GM19193 (cell line): ENCODE data around the gene ANO9.

Experiments used
- POLR2A ChIP-seq: IDR thresholded peaks from 4 replicates; pipeline ENCODE4 v1.6.1; 2011; ENCODE audit not compliant: insufficient read depth, insufficient read length; ENCODE audit errors: extremely low read depth

The ANO9 gene

DNA sequence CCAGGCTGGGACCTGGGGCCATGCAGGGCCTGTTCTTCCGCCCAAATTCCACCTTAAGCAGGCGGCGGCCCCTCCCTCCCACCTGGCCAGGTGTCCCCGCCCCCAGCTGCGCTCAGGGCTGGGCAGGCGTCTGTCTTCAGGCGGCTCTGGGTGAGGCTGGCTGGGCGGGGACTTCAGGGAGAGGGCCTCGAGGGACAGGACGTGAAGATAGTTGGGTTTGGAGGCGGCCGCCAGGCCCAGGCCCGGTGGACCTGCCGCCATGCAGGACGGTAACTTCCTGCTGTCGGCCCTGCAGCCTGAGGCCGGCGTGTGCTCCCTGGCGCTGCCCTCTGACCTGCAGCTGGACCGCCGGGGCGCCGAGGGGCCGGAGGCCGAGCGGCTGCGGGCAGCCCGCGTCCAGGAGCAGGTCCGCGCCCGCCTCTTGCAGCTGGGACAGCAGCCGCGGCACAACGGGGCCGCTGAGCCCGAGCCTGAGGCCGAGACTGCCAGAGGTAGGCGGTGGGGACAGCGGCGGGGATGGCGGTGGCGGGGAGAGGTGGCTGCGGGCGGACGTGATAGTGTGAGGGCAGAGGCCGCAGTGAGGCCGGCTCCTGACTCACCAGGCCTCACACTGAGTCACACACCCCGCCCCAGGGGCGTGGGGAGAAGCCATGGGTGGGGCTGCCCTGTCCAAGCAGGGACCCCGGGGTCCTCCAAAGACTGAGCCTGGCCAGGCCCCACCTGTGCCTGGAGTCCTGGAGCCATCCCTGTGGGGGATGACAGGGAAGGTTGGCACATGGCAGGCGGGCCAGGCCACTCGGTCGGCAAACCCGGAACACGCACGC is 47.6 kb downstream of the ANO9 start, which contains the start of gene PKP3:
PKP3 (plus strand) TSS at position 176 of the 824 bp plus-strand sequence; CDS start at position 260, 84 bp downstream.
- TF ChIP-seq POLR2A: no peak

DNA sequence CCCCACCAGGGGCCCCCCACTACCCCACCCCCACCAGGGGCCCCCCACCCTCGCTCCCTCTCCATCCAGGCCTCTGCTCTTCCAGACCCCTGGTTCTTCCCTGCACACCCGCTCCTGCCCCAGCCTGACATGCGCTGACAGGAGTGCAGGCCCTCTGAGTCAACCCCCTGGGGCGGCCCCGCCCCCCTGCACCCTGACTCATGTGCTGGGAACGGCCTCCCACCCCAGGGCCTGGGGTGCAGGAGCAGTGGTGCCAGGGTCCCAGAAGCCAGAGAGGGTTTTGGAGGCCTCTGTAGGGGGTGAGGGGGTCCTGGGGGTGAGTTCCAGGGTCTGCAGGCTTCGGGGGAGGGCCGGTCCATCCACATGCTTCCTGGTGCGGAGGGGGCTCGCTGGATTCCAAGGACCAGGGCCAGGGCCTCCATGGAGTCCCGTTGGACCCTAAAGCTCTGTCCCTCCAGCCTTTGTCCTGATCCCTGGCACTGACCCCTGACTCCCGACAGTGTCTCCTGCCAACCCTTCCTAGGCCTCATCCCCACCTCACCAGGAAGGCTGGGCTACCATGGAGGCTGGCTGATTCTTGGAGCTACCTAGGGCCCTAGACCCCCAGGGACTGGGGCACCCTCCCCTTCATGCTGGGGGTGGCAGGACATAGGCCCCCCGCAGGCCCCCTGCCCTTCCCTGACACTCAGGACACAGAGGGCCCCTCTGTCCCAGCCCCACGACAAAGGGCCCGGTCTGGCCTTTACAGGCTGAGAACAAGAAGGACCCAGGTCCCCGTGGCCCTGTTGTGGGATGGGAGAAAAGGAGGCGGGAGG is 48.4 kb downstream of the ANO9 start:
- no peak for TF ChIP-seq POLR2A

DNA sequence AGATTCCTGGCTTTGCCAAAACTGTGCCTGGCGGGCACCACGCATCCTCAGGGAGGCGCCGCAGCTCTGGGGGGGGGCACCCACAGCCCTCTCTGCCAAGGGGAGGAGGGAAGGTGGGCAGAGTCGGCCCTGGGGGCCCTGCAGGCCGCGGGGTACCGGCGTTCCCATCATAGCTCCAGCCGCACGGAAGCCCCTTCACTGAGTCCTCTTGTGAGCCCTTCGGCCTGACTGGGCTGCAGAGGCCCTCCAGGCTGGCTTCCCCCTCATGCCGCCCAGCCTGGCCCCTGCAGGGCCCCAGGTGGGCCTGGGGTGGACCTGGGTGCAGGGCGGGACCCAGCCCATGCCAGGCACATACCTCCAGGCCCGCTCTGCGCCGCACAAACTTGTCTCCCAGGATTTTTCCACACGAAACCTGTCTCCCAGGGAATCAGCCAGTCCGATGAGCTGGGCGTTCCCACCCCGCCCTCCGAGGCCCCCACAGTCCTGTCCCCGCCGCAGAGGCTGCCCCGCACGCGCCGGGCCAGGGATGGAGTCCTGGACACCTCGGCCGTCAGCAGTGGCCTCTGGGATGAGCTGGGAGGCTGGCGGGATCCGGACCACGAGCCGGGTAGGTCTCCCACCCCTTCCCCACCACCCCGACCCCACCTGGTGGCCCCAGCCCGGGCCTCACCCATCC is 49.6 kb downstream of the ANO9 start:
- no peak for TF ChIP-seq POLR2A

DNA sequence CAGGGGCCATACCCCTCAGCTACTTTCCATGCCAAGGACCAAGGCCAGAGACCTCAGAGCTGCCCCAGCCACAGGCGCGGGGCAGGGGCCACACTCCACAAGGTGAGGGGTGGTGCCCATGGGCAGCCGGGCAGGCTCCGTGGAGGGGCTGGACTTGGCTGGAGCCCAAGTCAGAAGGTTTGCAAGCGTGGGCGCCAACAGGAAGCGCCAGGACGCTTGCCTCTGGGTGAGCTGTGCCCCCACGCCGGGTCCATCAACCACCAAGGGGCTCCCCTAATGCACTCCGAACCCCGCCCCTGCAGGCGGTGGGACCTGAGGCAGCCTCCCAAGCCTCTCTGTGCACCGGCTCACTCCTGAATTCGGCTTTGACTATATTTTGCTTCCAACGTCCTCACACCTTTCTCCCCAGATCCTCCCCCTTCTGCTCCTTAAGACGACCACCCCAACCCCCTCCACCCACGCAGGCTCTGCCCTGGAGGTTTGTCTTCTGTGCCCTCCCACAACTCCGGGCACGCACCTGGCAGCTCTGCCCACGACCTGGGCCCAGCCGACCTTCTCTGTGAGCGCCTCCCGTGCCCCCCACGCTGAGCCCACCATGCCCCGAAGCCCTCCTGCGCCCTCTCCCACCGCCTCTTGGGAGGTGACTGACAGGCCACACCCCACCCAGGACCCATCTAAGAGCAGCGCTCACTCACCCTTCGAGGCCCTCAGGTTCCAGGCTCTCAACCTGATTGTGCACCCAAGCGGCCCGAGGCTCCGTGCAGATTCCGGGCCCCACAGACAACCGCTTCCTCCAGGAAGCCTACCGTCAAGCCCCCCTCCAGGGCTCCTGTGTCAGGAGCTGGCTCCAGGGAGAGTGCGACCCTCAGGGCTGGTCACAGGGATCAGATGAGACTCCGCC is 50.4 kb downstream of the ANO9 start:
- no peak for TF ChIP-seq POLR2A

DNA sequence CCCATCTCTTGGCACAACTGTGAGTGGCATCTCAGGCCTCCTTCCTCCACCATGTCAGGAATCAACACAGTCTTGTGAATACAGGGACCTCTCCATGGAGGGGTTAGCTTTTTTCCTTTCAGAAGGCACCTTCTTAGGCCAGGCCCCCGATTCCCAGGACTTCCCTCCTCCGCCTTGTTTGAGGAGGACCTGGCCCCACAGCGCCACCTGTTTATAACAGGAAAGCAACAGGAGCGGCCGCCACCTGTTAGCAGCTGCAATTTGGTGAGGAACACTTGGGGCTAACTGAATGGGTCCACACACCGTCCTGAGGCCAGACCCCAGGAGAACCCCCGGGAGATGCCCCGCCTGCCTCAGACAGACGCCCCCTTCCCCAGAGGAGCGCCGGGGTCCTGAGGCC is 51.6 kb downstream of the ANO9 start:
- TF ChIP-seq POLR2A: no peak

DNA sequence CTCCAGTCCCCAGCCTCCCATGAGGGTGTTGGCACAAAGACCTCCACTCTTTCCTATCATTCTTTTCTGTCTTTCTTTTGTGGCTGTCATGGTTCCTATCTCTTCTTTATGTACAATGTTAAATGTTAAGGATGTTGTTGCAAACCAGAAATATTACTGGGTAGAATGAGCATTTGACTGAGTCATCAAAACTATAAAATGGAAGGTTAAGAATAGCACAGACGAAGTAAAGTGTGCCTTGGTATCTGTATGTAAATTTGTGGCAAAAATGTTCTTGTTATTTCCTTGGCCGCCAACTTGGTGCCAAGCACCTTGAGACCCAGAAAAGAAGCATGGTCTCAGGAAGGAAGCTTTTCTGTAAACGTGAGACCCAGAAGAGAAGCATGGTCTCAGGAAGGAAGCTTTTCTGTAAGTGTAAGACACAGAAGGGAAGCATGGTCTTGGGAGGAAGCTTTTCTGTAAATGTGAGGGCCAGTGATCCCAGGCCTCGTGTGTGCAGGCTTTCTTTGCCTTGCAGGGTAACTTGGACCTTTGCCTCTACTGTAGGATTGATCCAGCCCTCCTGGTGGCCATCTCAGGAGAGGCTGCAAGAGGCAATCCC is 54.5 kb downstream of the ANO9 start:
- TF ChIP-seq POLR2A: no peak

DNA sequence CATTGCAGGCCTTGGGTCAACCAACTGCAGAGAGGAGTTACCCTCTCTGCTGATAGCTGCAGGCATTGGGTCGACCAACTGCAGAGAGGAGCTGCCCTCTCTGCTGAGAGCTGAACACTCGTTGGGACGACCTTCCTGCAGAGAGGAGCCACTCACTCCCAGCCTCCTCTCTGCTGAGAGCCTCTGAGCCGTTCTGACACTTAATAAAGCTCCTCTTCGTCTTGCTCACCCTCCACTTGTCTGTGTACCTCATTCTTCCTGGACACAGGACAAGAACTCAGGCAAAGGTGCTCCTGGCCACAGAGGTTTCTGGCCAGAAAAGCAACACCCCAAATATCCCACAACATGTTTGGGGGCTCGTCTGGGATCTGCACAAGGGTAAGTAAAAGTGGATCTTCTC is 55.3 kb downstream of the ANO9 start:
- no peak for TF ChIP-seq POLR2A

DNA sequence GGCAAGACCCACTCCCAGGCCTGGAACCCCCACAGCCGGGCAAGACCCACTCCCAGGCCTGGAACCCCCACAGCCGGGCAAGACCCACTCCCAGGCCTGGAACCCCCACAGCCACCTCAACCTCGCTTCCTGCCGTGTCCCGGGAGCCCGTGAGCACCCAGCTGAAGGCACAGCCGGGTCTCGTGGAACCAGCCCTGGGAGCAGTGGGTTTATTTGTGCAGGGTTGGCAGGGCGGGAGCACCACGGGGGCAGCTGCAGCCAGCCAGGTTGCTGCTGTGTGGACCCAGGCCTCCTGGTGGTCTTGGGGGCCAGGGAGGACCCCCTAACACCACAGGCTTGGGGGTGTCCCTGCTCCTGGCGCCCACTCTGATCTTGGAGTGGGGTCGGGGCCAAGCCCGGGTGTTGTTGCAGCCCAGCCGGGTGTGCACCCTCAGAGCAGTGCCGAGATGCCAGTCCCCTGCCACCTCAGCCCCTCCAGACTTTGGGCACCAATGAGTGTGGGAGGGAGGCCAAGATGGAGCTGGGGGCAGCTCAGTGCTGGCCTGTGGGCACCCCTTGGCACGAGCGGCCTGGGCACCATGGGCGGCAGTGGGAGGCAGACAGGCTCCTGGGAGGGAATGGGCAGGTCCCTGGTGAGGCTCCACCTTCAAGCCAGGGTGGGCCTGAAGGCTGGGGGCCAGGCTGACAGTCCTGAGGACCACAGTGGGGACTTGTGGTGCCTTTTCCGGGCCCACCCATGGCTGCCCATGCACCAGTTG is 56.0 kb downstream of the ANO9 start:
- no peak for TF ChIP-seq POLR2A

DNA sequence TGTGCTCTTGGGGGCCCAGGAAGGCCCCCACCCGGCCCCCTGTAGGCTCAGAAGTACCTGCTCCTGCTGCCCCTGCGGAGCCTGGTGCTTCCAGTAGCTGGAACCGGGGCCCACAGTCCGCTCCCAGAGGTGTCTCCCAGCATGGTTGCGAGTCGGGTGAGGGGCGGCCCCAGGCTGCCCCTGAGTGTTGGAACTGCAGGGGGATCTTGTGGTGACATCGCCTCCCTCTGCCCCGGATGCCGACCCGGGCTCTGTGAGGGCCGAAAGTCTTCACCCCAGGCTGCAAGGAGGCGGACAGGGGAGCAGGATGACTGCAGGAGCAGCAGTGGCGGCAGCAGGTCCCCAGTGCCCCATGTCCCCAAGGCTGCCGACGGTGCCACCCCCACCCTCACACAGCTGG is 57.3 kb downstream of the ANO9 start:
- TF ChIP-seq POLR2A: no peak

DNA sequence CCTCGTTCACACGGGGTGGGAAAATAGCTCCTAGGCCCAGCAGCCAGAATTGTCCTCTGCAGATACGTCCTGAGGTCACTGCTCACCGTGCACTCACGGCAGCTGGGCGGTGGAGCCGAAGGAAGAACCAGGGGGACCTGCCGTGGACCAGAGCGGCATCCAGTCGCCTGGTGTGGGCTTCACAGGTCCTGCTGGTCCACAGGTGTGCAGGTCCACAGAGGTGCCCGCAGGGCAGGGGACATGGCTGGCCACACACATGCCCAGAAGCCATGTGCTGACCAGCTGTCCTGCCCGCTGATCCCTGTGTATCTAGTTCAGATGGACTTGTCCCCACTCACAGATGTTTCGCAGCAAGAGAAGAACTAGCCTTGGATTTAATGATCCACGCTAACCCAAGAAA is 58.4 kb downstream of the ANO9 start:
- TF ChIP-seq POLR2A: no peak

DNA sequence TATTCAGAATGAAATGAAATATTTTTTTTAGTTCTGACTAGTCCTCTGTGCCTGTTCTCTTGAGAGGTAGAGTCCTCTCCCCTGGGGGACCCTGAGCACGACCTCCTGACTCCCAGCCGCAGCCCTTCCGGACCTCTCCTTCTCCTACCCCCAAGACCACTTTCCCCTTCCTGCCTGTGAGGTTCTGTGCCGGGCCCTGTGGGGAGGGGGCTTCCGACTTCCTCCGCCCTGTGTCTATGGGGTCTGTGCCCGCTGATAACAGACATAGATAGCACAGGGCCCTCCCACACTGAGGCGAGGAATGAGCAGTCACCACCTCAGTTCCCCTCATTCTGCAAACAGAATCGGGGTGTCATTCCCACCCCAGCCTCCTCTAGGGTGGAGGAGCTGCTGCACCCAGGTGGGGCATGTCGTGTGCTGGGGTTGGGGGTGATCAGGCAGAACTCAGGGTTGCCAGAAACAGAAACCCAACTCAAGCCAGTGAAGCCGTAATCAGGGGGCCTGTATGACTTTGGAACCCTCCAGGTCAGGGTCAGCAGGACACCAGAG is 59.7 kb downstream of the ANO9 start:
- TF ChIP-seq POLR2A: no peak

DNA sequence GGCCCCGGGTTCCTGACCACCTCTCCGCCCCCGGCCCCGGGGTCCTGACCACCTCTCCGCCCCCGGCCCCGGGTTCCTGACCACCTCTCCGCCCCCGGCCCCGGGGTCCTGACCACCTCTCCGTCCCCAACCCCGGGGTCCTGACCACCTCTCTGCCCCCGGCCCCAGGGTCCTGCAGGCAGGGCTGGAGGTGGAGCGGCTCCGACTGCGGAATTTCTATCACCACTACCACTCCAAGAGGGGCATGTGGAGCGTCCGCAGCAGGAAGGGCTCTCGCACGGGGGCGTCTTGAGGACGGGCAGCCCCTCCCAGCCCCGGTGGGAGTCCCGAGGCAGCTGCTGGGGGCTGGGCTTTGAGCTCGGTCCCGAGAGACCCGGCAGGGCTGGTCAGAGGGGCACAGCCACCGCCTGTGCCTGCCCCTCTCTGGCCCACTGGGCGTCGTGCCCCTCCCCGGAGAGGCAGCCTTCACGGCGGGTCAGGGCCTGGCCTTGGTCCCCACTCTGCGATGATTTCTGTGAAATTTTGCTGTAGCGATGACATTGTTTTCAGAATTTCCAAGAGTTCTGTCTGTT is 60.2 kb downstream of the ANO9 start:
- TF ChIP-seq POLR2A: no peak

DNA sequence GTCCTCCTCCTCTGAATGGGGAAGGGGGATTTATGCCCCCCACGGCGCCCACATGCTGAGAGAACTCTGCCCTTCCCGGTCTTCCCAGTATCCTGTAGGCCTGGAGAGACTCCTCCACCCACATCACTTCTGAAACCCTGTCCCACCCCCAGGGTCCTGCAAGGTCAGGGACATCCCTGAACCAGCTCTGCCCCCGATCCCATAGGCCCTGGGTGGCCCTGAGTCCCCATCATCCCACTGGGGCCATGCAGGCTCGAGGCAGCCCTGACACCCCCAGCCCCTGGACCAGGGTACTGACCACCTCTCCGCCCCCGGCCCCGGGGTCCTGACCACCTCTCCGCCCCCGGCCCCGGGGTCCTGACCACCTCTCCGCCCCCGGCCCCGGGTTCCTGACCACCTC is 60.8 kb downstream of the ANO9 start:
- no peak for TF ChIP-seq POLR2A
